ENCODE data around the gene YPEL1. TPM values are rescaled to one million over a fixed set of nuclear protein-coding genes. Genes with fewer than 3 reads are reported as not detected.

Gene YPEL1
- polyA plus RNA-seq, 3 donors: 1.0 to 2.3 (median 2.0) TPM

DNA sequence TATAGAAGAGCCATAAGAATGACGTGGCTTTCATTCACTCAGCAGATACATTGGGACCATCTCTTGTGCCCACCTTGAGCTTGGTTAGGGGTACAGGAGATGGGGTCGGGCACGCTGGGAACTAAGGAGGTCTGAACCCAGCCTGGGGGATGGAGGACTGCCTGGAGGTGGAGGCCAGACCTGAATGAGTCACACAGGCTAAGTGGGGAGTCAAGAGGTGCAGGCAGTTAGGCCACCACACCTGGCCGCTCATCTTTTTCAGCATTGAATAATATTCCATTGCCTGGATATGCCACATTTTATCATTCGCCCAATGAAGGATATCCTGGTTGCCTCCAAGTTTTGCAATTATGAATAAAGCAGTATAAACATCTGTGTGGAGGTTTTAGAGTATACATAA, 73.6 kb downstream of the YPEL1 start:
- peaks cover 2 to 8% (median 4%) of the 10 kb centered on the region in 3 donors for H3K27me3 Mint-ChIP-seq (ENCODE audit: low read depth in 3 of 3)
- Histone ChIP-seq H3K9ac (ENCODE audit: insufficient read depth, low read length, poor library complexity, severe bottlenecking) (no peak overlapping the region), H3K79me2 (ENCODE audit: insufficient read depth, low read length) (peaks cover 10% of the 10 kb centered on the region), H3K27ac (ENCODE audit: low read depth in 1 of 2, low read length in 2 of 2) (no peak overlapping the region), H3K9me3 (replicated peaks in 1 of 2; ENCODE audit: control insufficient read depth in 1 of 2, insufficient read depth in 1 of 2, low read length in 2 of 2) (no peaks in the 10 kb centered on the region), H2AFZ (ENCODE audit: insufficient read depth, low read depth, low read length, poor library complexity, severe bottlenecking) (no peak overlapping the region), H3K4me2 (replicated peaks; ENCODE audit: extremely low read depth, low read length, poor library complexity, severe bottlenecking) (no peak overlapping the region), H3K27me3 (ENCODE audit: control insufficient read depth in 2 of 2, insufficient read depth in 2 of 2, low read length in 2 of 2) (peaks cover 0 to 3% of the 10 kb centered on the region in 2 donors), H3K4me1 (ENCODE audit: control insufficient read depth in 1 of 2, insufficient read depth in 2 of 2, low read length in 2 of 2) (peaks cover 22 to 29% of the 10 kb centered on the region in 2 donors), H3K36me3 (replicated peaks in 1 of 2; ENCODE audit: control insufficient read depth in 1 of 2, insufficient read depth in 2 of 2, low read length in 2 of 2) (no peaks in the 10 kb centered on the region), H4K20me1 (ENCODE audit: insufficient read depth, low read length) (no peaks in the 10 kb centered on the region), H3K4me3 (replicated peaks in 1 of 3; ENCODE audit: low read depth in 2 of 3, low read length in 3 of 3) (no peak overlapping the region)
- 97% methylated on average over 3 of the region's 5 CpGs for WGBS (ENCODE audit: insufficient coverage)
- no peak for DNase-seq
- TF ChIP-seq CTCF (IDR thresholded peaks at IDR 0.05): no peak
- H3K27ac Mint-ChIP-seq: no peak overlapping the region
- intact Hi-C loops (cut with micrococcal nuclease): no loop called here
- peaks cover 21% of the 10 kb centered on the region for H3K4me1 Mint-ChIP-seq
- H3K36me3 Mint-ChIP-seq: no peaks in the 10 kb centered on the region
- no peak overlapping the region for H3K4me3 Mint-ChIP-seq
- H3K9me3 Mint-ChIP-seq: peaks cover 0 to under 1% (median 0%) of the 10 kb centered on the region in 7 donors

DNA sequence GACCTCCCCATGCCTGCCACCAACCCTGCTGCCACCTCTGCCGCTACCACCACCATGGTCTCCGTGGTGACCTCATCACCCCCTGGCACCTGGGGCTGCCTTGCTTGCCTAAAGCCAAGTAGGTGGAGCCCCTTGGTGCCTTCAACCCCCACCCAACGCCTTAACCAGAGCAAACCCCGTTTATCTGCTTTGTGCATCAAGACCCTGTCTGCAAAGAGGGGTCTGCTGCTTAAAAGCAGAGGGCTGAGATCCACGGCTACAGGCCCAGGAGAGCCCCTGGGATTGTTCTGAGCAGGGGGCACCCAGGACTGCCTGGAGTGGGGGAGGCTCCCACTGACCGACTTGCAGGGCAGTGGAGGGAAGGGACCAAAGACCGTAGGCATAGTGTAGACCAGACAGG, 74.7 kb downstream of the YPEL1 start:
- H3K4me1 ChIP-seq (ENCODE audit: control insufficient read depth in 1 of 2, insufficient read depth in 2 of 2, low read length in 2 of 2): peaks cover 20 to 29% of the 10 kb centered on the region in 2 donors
- no peak overlapping the region for H2AFZ ChIP-seq (ENCODE audit: insufficient read depth, low read depth, low read length, poor library complexity, severe bottlenecking)
- no peak overlapping the region for H3K4me2 ChIP-seq (replicated peaks; ENCODE audit: extremely low read depth, low read length, poor library complexity, severe bottlenecking)
- DNase-seq: no peak
- H3K27ac ChIP-seq (ENCODE audit: low read depth in 1 of 2, low read length in 2 of 2): no peak overlapping the region
- no peak overlapping the region for H3K4me3 ChIP-seq (replicated peaks in 1 of 3; ENCODE audit: low read depth in 2 of 3, low read length in 3 of 3)
- H3K27me3 ChIP-seq (ENCODE audit: control insufficient read depth in 2 of 2, insufficient read depth in 2 of 2, low read length in 2 of 2): peaks cover 0 to 3% of the 10 kb centered on the region in 2 donors
- no peak for TF ChIP-seq CTCF (IDR thresholded peaks at IDR 0.05)
- Mint-ChIP-seq H3K36me3 (no peaks in the 10 kb centered on the region), H3K4me1 (peaks cover 27% of the 10 kb centered on the region), H3K27me3 (ENCODE audit: low read depth in 3 of 3) (peaks cover 6 to 10% (median 7%) of the 10 kb centered on the region in 3 donors), H3K27ac (no peak overlapping the region), H3K4me3 (no peak overlapping the region), H3K9me3 (peaks cover 0 to 5% (median 0%) of the 10 kb centered on the region in 7 donors)
- WGBS (ENCODE audit: insufficient coverage): 89% methylated on average over 6 of the region's 7 CpGs
- no peaks in the 10 kb centered on the region for H3K9me3 ChIP-seq (replicated peaks in 1 of 2; ENCODE audit: control insufficient read depth in 1 of 2, insufficient read depth in 1 of 2, low read length in 2 of 2)
- no peaks in the 10 kb centered on the region for H3K36me3 ChIP-seq (replicated peaks in 1 of 2; ENCODE audit: control insufficient read depth in 1 of 2, insufficient read depth in 2 of 2, low read length in 2 of 2)
- intact Hi-C loops (cut with micrococcal nuclease): no loop called here
- H3K79me2 ChIP-seq (ENCODE audit: insufficient read depth, low read length): no peaks in the 10 kb centered on the region
- no peak overlapping the region for H3K9ac ChIP-seq (ENCODE audit: insufficient read depth, low read length, poor library complexity, severe bottlenecking)
- no peaks in the 10 kb centered on the region for H4K20me1 ChIP-seq (ENCODE audit: insufficient read depth, low read length)

Data from CD14-positive monocyte (primary cell).